A549 (cell line): ENCODE results near the gene SORL1. TPM values are rescaled to one million over a fixed set of nuclear protein-coding genes. Genes with fewer than 3 reads are reported as not detected.
A peak's percentile ranks its signal among the peaks of the same experiment; 100 is the strongest.

Experiments
- ATAC-seq, 2 experiments: fragments of 200-7000 bp in 1 of 2; fragments of >200 bp in 1 of 2; cut with Nextera tagmentation in 1 of 2; cut with Tn5 transposase in 1 of 2; 3 replicates each; pipeline versions ENCODE4 v1.8.0 to v1.9.1; 2018 to 2020; ENCODE audit warnings: mild to moderate bottlenecking in 1 of 2, moderate library complexity in 1 of 2
- CTCF ChIA-PET: fragments of 300-600 bp; sonication (Branson Sonifier 250); formaldehyde crosslinking; extraction: SDS; loops from one replicate; lab custom pipeline; 2021; ENCODE audit warnings: antibody characterized with exemption, inconsistent platforms; lab: Yijun Ruan, JAX
- POLR2A ChIA-PET: fragments of 350-600 bp; formaldehyde crosslinking; extraction: SDS; loops from one replicate; lab custom pipeline; 2021; ENCODE audit warnings: antibody characterized with exemption, inconsistent platforms; lab: Yijun Ruan, JAX
- DNase-seq, 2 experiments: peaks; one replicate each; pipeline versions ENCODE4 v3.0.0 to v3.0.0-alpha.2; 2011 to 2016; ENCODE audit warnings: low read depth in 1 of 2, low spot score in 1 of 2
- FAIRE-seq: peaks from 2 replicates; lab custom pipeline; 2011; peaks lifted over from hg19 to GRCh38; lab: Jason Lieb, UNC
- H3K27ac ChIP-seq, 2 experiments: fragments of >200 bp; sonication (Bioruptor Twin); formaldehyde crosslinking; 3 replicates each; pipeline ENCODE4 v1.5.1; 2016 to 2017
- H3K4me1 ChIP-seq: fragments of >200 bp; sonication (Bioruptor Twin); formaldehyde crosslinking; 3 replicates; pipeline ENCODE4 v1.6.1; 2016
- H3K4me2 ChIP-seq: fragments of >200 bp; sonication (Bioruptor Twin); formaldehyde crosslinking; 3 replicates; pipeline ENCODE4 v1.6.1; 2016
- H3K4me3 ChIP-seq: fragments of >200 bp; sonication (Bioruptor Twin); formaldehyde crosslinking; 3 replicates; pipeline ENCODE4 v1.5.1; 2016
- H3K9me3 ChIP-seq: fragments of >200 bp; sonication (Bioruptor Twin); formaldehyde crosslinking; 3 replicates; pipeline ENCODE4 v1.6.1; 2016
- BCL3 ChIP-seq: fragments of >200 bp; sonication (Bioruptor Twin); formaldehyde crosslinking; IDR thresholded peaks from 3 replicates; pipeline ENCODE4 v1.6.1; 2016
- CHD4 ChIP-seq: fragments of 200-600 bp; sonication (generic); IDR thresholded peaks from 2 replicates; pipeline ENCODE4 v1.6.1; 2016; ENCODE audit warnings: antibody characterized with exemption, mild to moderate bottlenecking, borderline replicate concordance
- FOSB ChIP-seq: fragments of 250-450 bp; sonication (Bioruptor Pico); IDR thresholded peaks from 2 replicates; pipeline ENCODE4 v1.5.0; 2020; ENCODE audit warnings: mild to moderate bottlenecking, moderate library complexity
- HMGXB4 ChIP-seq: fragments of 250-450 bp; sonication (Bioruptor Pico); IDR thresholded peaks from 2 replicates; pipeline ENCODE4 v1.5.0; 2021; ENCODE audit warnings: mild to moderate bottlenecking, moderate library complexity, borderline replicate concordance
- HOXA7 ChIP-seq: fragments of 250-450 bp; sonication (Bioruptor Pico); IDR thresholded peaks from 2 replicates; pipeline ENCODE4 v1.5.0; 2020; ENCODE audit warnings: mild to moderate bottlenecking, moderate library complexity
- KDM1A ChIP-seq: fragments of 200-600 bp; sonication (generic); IDR thresholded peaks from 2 replicates; pipeline ENCODE4 v1.6.1; 2016; ENCODE audit warnings: low read depth, mild to moderate bottlenecking
- MAFK ChIP-seq: fragments of 450-650 bp; IDR thresholded peaks from 2 replicates; pipeline ENCODE4 v1.6.1; 2014; ENCODE audit not compliant: partially characterized antibody
- MAX ChIP-seq: IDR thresholded peaks from 2 replicates; pipeline ENCODE4 v1.6.1; 2012
- MAZ ChIP-seq: fragments of 150-350 bp; IDR thresholded peaks from 2 replicates; pipeline ENCODE4 v1.6.1; 2014; ENCODE audit warnings: antibody characterized with exemption, low read depth, low read length, borderline replicate concordance
- POLR2AphosphoS2 ChIP-seq: conservative IDR thresholded peaks from 2 replicates; pipeline ENCODE4 v1.6.1; 2012; ENCODE audit warnings: low read length, improper control_type of control experiment, inconsistent platforms
- RAD21 ChIP-seq, 2 experiments: fragments of >200 bp in 1 of 2; sonication (Bioruptor Twin) in 1 of 2; formaldehyde crosslinking in 1 of 2; IDR thresholded peaks in 1 of 2; conservative IDR thresholded peaks in 1 of 2; 2 replicates in 1 of 2; 3 replicates in 1 of 2; pipeline ENCODE4 v1.6.1; 2012 to 2018; ENCODE audit warnings: inconsistent platforms in 1 of 2
- RARB ChIP-seq: fragments of 250-450 bp; sonication (Bioruptor Pico); IDR thresholded peaks from 2 replicates; pipeline ENCODE4 v1.8.0; 2021; ENCODE audit warnings: mild to moderate bottlenecking, moderate library complexity
- REST ChIP-seq: fragments of 200-600 bp; sonication (generic); IDR thresholded peaks from 2 replicates; pipeline ENCODE4 v1.6.1; 2016; ENCODE audit warnings: antibody characterized with exemption, mild to moderate bottlenecking, moderate library complexity
- RFX5 ChIP-seq: fragments of 450-650 bp; IDR thresholded peaks from 2 replicates; pipeline ENCODE4 v1.7.1; 2014; ENCODE audit warnings: antibody characterized with exemption, mild to moderate bottlenecking, moderate library complexity
- SMC3 ChIP-seq: fragments of >200 bp; sonication (Bioruptor Twin); formaldehyde crosslinking; IDR thresholded peaks from 3 replicates; pipeline ENCODE4 v1.6.1; 2018; ENCODE audit warnings: inconsistent platforms
- TFCP2L1 ChIP-seq: fragments of 250-450 bp; sonication (Bioruptor Pico); IDR thresholded peaks from 2 replicates; pipeline ENCODE4 v1.5.0; 2021; ENCODE audit warnings: mild to moderate bottlenecking
- USF2 ChIP-seq: fragments of 450-650 bp; IDR thresholded peaks from 2 replicates; pipeline ENCODE4 v1.6.1; 2014; ENCODE audit warnings: antibody characterized with exemption
- ZC3H11A ChIP-seq: fragments of 450-650 bp; IDR thresholded peaks from 2 replicates; pipeline ENCODE4 v1.6.1; 2014; ENCODE audit warnings: antibody characterized with exemption, mild to moderate bottlenecking
- ZFP36 ChIP-seq: fragments of 450-650 bp; IDR thresholded peaks from 2 replicates; pipeline ENCODE4 v1.6.1; 2014; ENCODE audit warnings: borderline replicate concordance; ENCODE audit not compliant: partially characterized antibody
- ZSCAN20 ChIP-seq: fragments of 250-450 bp; sonication (Bioruptor Pico); IDR thresholded peaks from 2 replicates; pipeline ENCODE4 v1.8.0; 2022; ENCODE audit warnings: mild to moderate bottlenecking, moderate library complexity
- WGBS: methylation state at CpG from one replicate; pipeline ENCODE4 v1.1.6; 2017; ENCODE audit errors: missing lambda C conversion rate; 5-methylcytosine and 5-hydroxymethylcytosine counted together
- polyA plus RNA-seq, 4 experiments: library from polyadenylated mRNA; depleted of rRNA in 3 of 4; stranded (reverse); fragments of >200 nt; fragmentation: RNase III in 1 of 4; extraction: RNeasy Plus Mini Kit Qiagen cat#74134 plus additional on column Dnase treatment in 1 of 4; gene quantifications; 2 replicates in 3 of 4; 3 replicates in 1 of 4; pipeline ENCODE4 v1.2.3, GENCODE V29; 2011 to 2017

Gene SORL1
- polyA plus RNA-seq, 2 of the 4 experiments (the other 2 are of a cell fraction): 0.45 to 3.8 TPM

- TF ChIP-seq TFCP2L1 (no peak), KDM1A (no peak), MAFK (no peak), USF2 (no peak), MAX (no peak), ZSCAN20 (CRISPR knock-in tag) (no peak), HMGXB4 (no peak), ZC3H11A (no peak), ZFP36 (no peak), BCL3 (no peak), HOXA7 (no peak), MAZ (no peak), FOSB (CRISPR knock-in tag) (no peak)
- 48% methylated on average over 3 of the region's 5 CpGs for WGBS
- Histone ChIP-seq H3K4me2 (no peak overlapping the region), H3K9me3 (no peaks in the 10 kb centered on the region), H3K4me1 (peaks cover 10% of the 10 kb centered on the region; the same call in 2 of the 3 replicates), H3K27ac (no peak overlapping the region), H3K4me3 (no peak overlapping the region)
- FAIRE-seq: no peak
- CTCF ChIA-PET: no interaction called here
- ATAC-seq: no peak
- DNase-seq: peak in 1 of 2 experiments; percentile 11
- POLR2A ChIA-PET: no interaction called here
Measured at GRCh38 chr11:121476379-121477032, 24.4 kb downstream of the SORL1 start.

- ATAC-seq (no peak), DNase-seq (no peak), FAIRE-seq (no peak)
- Histone ChIP-seq H3K4me2 (no peak overlapping the region), H3K9me3 (no peaks in the 10 kb centered on the region), H3K4me3 (no peak overlapping the region), H3K27ac (no peak overlapping the region), H3K4me1 (peaks cover 10% of the 10 kb centered on the region; the same call in 2 of the 3 replicates)
- TF ChIP-seq FOSB (CRISPR knock-in tag): no peak
- TF ChIP-seq ZC3H11A: no peak
- TF ChIP-seq RFX5: no peak
- TF ChIP-seq HMGXB4: no peak
- no peak for TF ChIP-seq RAD21 (conservative IDR thresholded peaks at IDR 0.05 in 1 of 2, IDR thresholded peaks at IDR 0.05 in 1 of 2)
- no peak for TF ChIP-seq SMC3
- no peak for TF ChIP-seq BCL3
- no peak for TF ChIP-seq CHD4
- TF ChIP-seq RARB (CRISPR knock-in tag): no peak
- TF ChIP-seq REST: no peak
- no peak for TF ChIP-seq TFCP2L1
- TF ChIP-seq POLR2AphosphoS2: no peak
- CTCF ChIA-PET: no interaction called here
- POLR2A ChIA-PET: no interaction called here
- WGBS: 94% methylated on average over 18 of the region's 18 CpGs
Measured at GRCh38 chr11:121478226-121478894, 26.2 kb downstream of the SORL1 start.
